Left lobe of liver (tissue), 2 donors: ENCODE measurements around the gene TAOK3. TPM values are rescaled to one million over a fixed set of nuclear protein-coding genes. Genes with fewer than 3 reads are reported as not detected.
"Not testable (repeated sequence)": the region's sequence is repeated elsewhere in the genome, so short reads cannot be mapped to it uniquely, and the experiment has no call there.

ENCODE experiments used
- ATAC-seq: fragments of 200-7000 bp; cut with Tn5 transposase; one replicate; pipeline ENCODE4 v1.9.1; 2020; ENCODE audit warnings: mild to moderate bottlenecking, moderate library complexity
- DNase-seq: peaks from one replicate; pipeline ENCODE4 v3.0.0-alpha.2; 2020; ENCODE audit warnings: low spot score
- total RNA-seq: library from RNA; stranded (reverse); gene quantifications from one replicate; pipeline ENCODE4 v1.2.1, GENCODE V29; 2021
- donor health status: DM: no; HTN: no; CAD: no; lungs with moderate emphysema.
- donor health status: DM: no; HTN: yes; CAD: no.

TAOK3 gene
- total RNA-seq, 1 donor from 2014 or later, result 15.5 TPM

- ATAC-seq (no peak), DNase-seq (no peak)
These were observed 27.9 kb downstream of the TAOK3 start for GRCh38 chr12:118344829-118345228.

DNA sequence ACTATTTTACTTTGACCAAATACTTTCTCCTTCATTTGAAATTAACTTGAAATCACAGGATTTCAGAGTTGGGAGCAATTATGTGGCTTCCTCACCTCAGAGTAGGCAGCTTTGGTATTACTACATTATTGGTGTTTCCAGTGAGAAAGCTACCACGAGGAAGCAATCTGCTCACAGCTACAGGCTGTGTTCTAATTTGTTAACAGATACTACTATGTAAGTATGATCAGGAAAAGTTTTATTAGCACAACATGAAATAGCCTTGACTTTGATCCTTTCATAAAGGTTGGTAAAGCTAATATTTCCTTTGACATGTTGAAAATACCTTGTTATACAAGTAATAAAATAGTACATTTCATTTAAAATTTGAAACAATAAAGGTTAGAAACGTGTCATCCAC is 30.6 kb downstream of the TAOK3 start:
- peak; percentile 36 for ATAC-seq
- DNase-seq, result no peak

DNA sequence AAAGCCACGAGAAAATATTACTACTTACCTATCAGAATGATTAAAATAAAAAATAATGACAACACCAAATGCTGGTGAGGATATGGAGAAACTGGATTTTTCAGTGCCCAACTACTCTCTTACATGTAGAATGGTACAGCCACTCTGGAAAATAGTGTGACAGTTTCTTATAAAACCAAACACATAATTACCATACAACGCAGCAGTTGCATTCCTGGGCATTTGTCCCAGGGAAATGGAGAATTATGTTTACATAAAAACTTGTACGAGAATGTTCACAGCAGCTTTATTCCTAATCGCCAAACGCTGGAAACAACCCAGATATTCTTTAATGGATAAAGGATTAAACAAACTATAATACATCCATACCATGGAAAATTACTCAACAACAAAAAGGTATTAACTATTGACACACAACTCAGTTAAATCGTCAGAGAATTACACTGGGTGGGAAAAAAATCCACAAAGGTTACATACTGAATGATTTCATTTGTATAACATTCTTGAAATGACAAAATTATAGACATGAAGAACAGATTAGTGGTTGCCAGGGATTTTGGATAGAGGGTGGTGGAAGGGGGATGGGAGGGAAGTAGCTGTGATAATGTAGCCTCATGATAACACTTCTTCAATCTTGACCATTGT is 35.4 kb downstream of the TAOK3 start:
- DNase-seq, result no peak
- ATAC-seq, result no peak

GRCh38 chr12:118336123-118336522 is 36.6 kb downstream of the TAOK3 start:
- no peak for ATAC-seq
- no peak for DNase-seq

GRCh38 chr12:118334939-118335567 is 37.7 kb downstream of the TAOK3 start:
- no peak for DNase-seq
- no peak for ATAC-seq

GRCh38 chr12:118334241-118334640 is 38.5 kb downstream of the TAOK3 start:
- DNase-seq, result no peak
- no peak for ATAC-seq

DNA sequence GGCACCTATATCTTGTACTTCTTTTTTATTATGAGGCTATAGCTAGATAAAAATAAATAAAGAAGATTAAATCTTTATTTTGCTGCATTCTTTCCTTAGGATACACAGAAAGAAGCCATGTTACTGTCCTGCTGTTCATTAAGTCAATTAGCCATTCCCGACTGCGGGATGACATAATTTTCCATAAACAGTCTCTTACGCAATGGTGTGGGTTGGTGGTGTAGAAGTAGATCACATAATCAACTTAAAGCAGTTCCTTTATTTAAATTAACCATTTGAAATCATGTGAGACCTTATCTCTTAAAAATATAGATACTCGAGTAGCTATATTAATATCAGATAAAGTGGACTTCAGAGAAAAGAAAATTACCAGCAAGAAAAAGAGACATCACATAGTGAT is 40.2 kb downstream of the TAOK3 start:
- no peak for ATAC-seq
- no peak for DNase-seq

- DNase-seq (no peak), ATAC-seq (peak; percentile 19)
These were observed 42.2 kb downstream of the TAOK3 start for GRCh38 chr12:118330421-118331018.

GRCh38 chr12:118328486-118329330 is 44.0 kb downstream of the TAOK3 start:
- DNase-seq (no peak), ATAC-seq (no peak)

DNA sequence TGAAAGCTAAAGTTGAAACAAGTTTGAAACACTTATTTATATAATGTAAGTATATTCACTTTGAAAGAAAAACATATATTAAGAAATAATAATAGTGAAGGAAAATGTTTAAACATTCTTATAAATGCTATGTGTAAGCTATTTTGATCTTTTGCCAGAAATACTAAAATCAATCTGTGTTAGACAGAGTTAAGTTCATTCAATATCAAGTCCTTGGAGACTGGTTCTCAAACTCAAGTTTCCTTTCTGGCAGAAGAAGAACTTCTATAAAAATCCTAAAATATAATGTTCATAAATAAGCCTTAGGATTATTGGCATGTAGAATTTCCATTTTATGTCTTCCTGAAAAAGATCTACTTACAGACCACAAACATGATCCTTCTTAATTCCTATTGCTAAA is 45.3 kb downstream of the TAOK3 start:
- DNase-seq, result no peak
- ATAC-seq, result no peak

GRCh38 chr12:118326991-118327390 is 45.7 kb downstream of the TAOK3 start:
- DNase-seq (no peak), ATAC-seq (no peak)

DNA sequence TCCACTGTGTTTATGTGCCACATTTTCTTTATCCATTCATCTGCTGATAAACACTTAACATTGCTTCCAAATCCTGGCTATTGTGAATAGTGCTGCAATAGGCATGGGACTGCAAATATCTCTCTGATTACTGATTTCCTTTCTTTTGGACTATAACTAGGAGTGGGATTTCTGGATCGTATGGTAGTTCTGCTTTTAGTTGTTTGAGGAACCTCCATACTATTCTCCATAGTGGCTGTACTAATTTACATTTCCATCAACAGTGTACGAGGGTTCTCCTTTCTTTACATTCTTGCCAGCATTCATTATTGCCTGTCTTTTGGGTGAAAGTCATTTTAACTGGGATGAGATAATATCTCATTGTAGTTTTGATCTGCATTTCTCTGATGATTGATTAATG is 47.6 kb downstream of the TAOK3 start:
- DNase-seq, result no peak
- ATAC-seq, result no peak

DNA sequence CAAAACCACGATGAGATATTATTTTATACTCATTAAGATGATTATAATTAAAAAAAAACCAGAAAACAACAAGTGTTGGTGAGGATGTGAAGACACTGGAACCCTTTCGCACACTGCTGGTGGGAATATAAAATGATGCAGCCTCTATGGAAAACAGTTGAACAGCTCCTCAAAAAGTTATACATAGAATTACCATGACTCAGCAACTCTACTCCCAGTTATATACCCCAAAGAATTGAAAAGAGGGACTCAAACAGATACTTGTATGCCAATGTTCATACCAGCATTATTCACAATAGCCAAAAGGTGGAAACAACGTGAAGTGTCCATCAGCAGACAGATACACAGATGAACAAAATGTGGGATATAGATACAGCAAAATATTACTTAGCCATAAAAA is 53.1 kb downstream of the TAOK3 start:
- DNase-seq (no peak), ATAC-seq (no peak)

- ATAC-seq, result no peak
- no peak for DNase-seq
These were observed 54.0 kb downstream of the TAOK3 start for GRCh38 chr12:118318744-118319143.

DNA sequence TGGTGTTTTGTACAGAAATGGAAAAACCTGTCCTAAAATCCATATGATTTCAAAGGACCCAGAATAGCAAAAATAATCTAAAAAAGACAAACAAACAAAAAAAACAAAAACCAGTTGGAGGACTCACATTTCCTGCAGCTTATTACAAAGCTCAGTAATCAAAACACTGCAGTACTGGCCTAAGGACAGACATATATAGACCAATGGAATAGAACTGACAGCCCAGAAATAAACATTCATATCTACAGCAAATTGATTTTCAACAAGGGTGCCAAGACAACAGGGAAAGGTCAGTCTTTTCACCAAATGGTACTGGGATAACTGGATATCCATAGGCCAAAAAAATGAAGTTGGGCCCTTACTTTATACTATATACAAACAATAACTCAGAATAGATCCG is 55.0 kb downstream of the TAOK3 start:
- DNase-seq (no peak), ATAC-seq (no peak)

GRCh38 chr12:118315821-118316220 is 56.9 kb downstream of the TAOK3 start:
- ATAC-seq, result no peak
- no peak for DNase-seq

DNA sequence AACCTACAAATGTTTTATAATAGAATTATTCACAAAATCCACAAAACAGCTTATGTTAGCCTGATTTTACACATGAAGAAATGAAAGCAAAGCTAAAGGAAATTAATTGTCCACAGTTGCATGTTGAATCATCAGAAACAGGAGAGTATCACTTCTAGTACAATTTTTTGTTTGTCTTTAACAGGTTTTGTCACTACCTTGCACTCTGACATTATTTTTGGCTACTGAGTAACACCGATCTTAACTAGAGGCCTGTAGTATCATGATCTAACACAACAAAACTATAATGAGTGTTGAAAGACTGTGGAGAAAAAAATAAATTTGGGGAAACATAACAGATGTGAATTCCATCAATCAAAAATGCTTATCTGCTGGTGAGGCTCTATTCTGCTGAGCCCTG is 60.1 kb downstream of the TAOK3 start:
- ATAC-seq, result peak; percentile 82
- no peak for DNase-seq

GRCh38 chr12:118311666-118312065 is 61.0 kb downstream of the TAOK3 start:
- no peak for ATAC-seq
- DNase-seq, result no peak

DNA sequence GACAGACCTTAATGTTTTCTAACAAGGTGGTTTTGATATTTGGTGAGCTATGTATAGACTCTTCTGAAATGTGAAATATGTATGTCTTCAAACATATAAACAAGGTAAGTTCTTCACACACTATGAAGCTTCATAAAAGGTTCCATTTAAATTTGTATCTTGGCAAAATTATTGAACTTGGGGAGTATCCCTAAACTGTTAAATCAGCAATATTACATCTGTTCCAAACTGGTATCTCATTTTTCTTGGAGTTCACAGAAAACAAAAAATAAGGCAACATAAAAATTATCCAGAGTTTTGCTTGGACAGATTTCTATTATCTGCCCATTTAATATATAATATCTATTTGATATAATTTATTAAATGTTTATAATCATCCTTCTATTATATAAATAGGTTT is 62.4 kb downstream of the TAOK3 start:
- DNase-seq (no peak), ATAC-seq (no peak)

- not testable (repeated sequence) for ATAC-seq, DNase-seq
These were observed 64.7 kb downstream of the TAOK3 start for GRCh38 chr12:118308006-118308405.

GRCh38 chr12:118307069-118307954 is 65.4 kb downstream of the TAOK3 start:
- DNase-seq (no peak), ATAC-seq (peak; percentile 36)
